H9 (cell line): ENCODE results near the gene C5orf15. TPM values are rescaled to one million over a fixed set of nuclear protein-coding genes. Genes with fewer than 3 reads are reported as not detected.

Source experiments
- DNase-seq: peaks from one replicate; pipeline ENCODE4 v3.0.0-alpha.2; 2017
- H2AFZ ChIP-seq: one replicate; pipeline ENCODE4 v1.6.1; 2013; ENCODE audit warnings: mild to moderate bottlenecking, low read length, control low read depth, moderate library complexity
- H2AK5ac ChIP-seq: 2 replicates; pipeline ENCODE4 v1.6.1; 2013; ENCODE audit warnings: low read length, control low read depth, mixed read lengths; ENCODE audit not compliant: insufficient read length
- H2BK120ac ChIP-seq: one replicate; pipeline ENCODE4 v1.6.1; 2013; ENCODE audit warnings: low read depth, mild to moderate bottlenecking, low read length, control low read depth, inconsistent platforms; ENCODE audit not compliant: poor library complexity, severe bottlenecking
- H2BK12ac ChIP-seq: 2 replicates; pipeline ENCODE4 v1.6.1; 2013; ENCODE audit warnings: low read length, control low read depth, mixed read lengths, low read depth; ENCODE audit not compliant: insufficient read length
- H2BK15ac ChIP-seq: 2 replicates; pipeline ENCODE4 v1.6.1; 2013; ENCODE audit warnings: low read depth, low read length, control low read depth
- H2BK20ac ChIP-seq: one replicate; pipeline ENCODE4 v1.6.1; 2013; ENCODE audit warnings: low read depth, mild to moderate bottlenecking, low read length, control low read depth, inconsistent platforms; ENCODE audit not compliant: poor library complexity, severe bottlenecking
- H2BK5ac ChIP-seq: 2 replicates; pipeline ENCODE4 v1.6.1; 2013; ENCODE audit warnings: low read length, control low read depth, mixed read lengths; ENCODE audit not compliant: insufficient read length
- H3K14ac ChIP-seq: 2 replicates; pipeline ENCODE4 v1.6.1; 2013; ENCODE audit warnings: low read length, control low read depth; ENCODE audit not compliant: insufficient read depth
- H3K18ac ChIP-seq: 2 replicates; pipeline ENCODE4 v1.6.1; 2013; ENCODE audit warnings: low read depth, mild to moderate bottlenecking, mixed read lengths, low read length, control low read depth; ENCODE audit not compliant: insufficient read length
- H3K23ac ChIP-seq: 2 replicates; pipeline ENCODE4 v1.6.1; 2013; ENCODE audit warnings: low read length, control low read depth, mixed read lengths, low read depth; ENCODE audit not compliant: insufficient read length
- H3K23me2 ChIP-seq: 2 replicates; pipeline ENCODE4 v1.6.1; 2013; ENCODE audit warnings: low read depth, mild to moderate bottlenecking, mixed read lengths, low read length, control low read depth; ENCODE audit not compliant: insufficient read length, poor library complexity, severe bottlenecking
- H3K27ac ChIP-seq: 2 replicates; pipeline ENCODE4 v1.5.1; 2013; ENCODE audit warnings: low read length, control low read depth, mixed read lengths, low read depth; ENCODE audit not compliant: insufficient read length
- H3K27me3 ChIP-seq: 2 replicates; pipeline ENCODE4 v1.6.1; 2013; ENCODE audit warnings: low read length, control low read depth, inconsistent platforms; ENCODE audit not compliant: insufficient read depth
- H3K4ac ChIP-seq: 2 replicates; pipeline ENCODE4 v1.6.1; 2013; ENCODE audit warnings: low read depth, mild to moderate bottlenecking, control low read depth, inconsistent platforms, low read length, moderate library complexity
- H3K4me1 ChIP-seq: 2 replicates; pipeline ENCODE4 v1.6.1; 2013; ENCODE audit warnings: low read length, control low read depth, inconsistent platforms; ENCODE audit not compliant: insufficient read depth
- H3K4me2 ChIP-seq: 2 replicates; pipeline ENCODE4 v1.6.1; 2013; ENCODE audit warnings: low read length, control low read depth, mixed read lengths; ENCODE audit not compliant: insufficient read length, insufficient read depth
- H3K56ac ChIP-seq: 2 replicates; pipeline ENCODE4 v1.6.1; 2013; ENCODE audit warnings: low read depth, mild to moderate bottlenecking, mixed read lengths, low read length, control low read depth; ENCODE audit not compliant: insufficient read length
- H3K79me1 ChIP-seq: 2 replicates; pipeline ENCODE4 v1.6.1; 2013; ENCODE audit warnings: low read depth, mild to moderate bottlenecking, moderate library complexity, low read length, control low read depth, inconsistent platforms; ENCODE audit not compliant: insufficient read depth, poor library complexity, severe bottlenecking
- H3K79me2 ChIP-seq: 2 replicates; pipeline ENCODE4 v1.6.1; 2013; ENCODE audit warnings: low read length, control low read depth, inconsistent platforms; ENCODE audit not compliant: insufficient read depth
- H3K9ac ChIP-seq: 2 replicates; pipeline ENCODE4 v1.6.1; 2013; ENCODE audit warnings: low read length, control low read depth, mixed read lengths; ENCODE audit not compliant: insufficient read length; ENCODE audit errors: extremely low read depth
- H3K9me3 ChIP-seq: one replicate; pipeline ENCODE4 v1.6.1; 2013; ENCODE audit warnings: low read depth, low read length, inconsistent platforms; ENCODE audit not compliant: control insufficient read depth
- H3T11ph ChIP-seq: one replicate; pipeline ENCODE4 v1.6.1; 2013; ENCODE audit warnings: mild to moderate bottlenecking, low read length, control low read depth, inconsistent platforms
- H4K20me1 ChIP-seq: one replicate; pipeline ENCODE4 v1.6.1; 2013; ENCODE audit not compliant: control insufficient read depth, insufficient read length, insufficient read depth
- H4K5ac ChIP-seq: 2 replicates; pipeline ENCODE4 v1.6.1; 2013; ENCODE audit warnings: low read depth, mild to moderate bottlenecking, mixed read lengths, low read length, control low read depth; ENCODE audit not compliant: insufficient read length
- H4K8ac ChIP-seq: replicated peaks from 2 replicates; pipeline ENCODE4 v1.6.1; 2013; ENCODE audit warnings: low read length, control low read depth, mixed read lengths, low read depth; ENCODE audit not compliant: insufficient read length
- H4K91ac ChIP-seq: 2 replicates; pipeline ENCODE4 v1.6.1; 2013; ENCODE audit warnings: low read depth, mild to moderate bottlenecking, moderate library complexity, mixed read lengths, low read length, control low read depth; ENCODE audit not compliant: insufficient read length
- H3K27ac Mint-ChIP-seq, 3 experiments: 2 replicates in 2 of 3; 3 replicates in 1 of 3; pipeline ENCODE4 v1.8.0; 2020 to 2021; ENCODE audit warnings: mixed read lengths in 3 of 3, mild to moderate bottlenecking in 1 of 3, moderate library complexity in 1 of 3
- H3K27me3 Mint-ChIP-seq: 2 replicates; pipeline ENCODE4 v1.8.0; 2021; ENCODE audit warnings: low read depth, mild to moderate bottlenecking, moderate library complexity, mixed read lengths
- H3K36me3 Mint-ChIP-seq, 3 experiments: 2 replicates in 2 of 3; 3 replicates in 1 of 3; pipeline ENCODE4 v1.8.0; 2020 to 2021; ENCODE audit warnings: low read depth in 3 of 3, mixed read lengths in 3 of 3; ENCODE audit not compliant: insufficient read depth in 1 of 3
- H3K4me1 Mint-ChIP-seq, 2 experiments: 2 replicates each; pipeline ENCODE4 v1.8.0; 2020; ENCODE audit warnings: mixed read lengths in 2 of 2
- H3K4me3 Mint-ChIP-seq, 2 experiments: 2 replicates in 1 of 2; 3 replicates in 1 of 2; pipeline ENCODE4 v1.8.0; 2020 to 2021; ENCODE audit warnings: mild to moderate bottlenecking in 2 of 2, mixed read lengths in 2 of 2, moderate library complexity in 1 of 2
- H3K9me3 Mint-ChIP-seq, 2 experiments: 2 replicates in 1 of 2; 3 replicates in 1 of 2; pipeline ENCODE4 v1.8.0; 2020; ENCODE audit warnings: mild to moderate bottlenecking in 2 of 2, mixed read lengths in 2 of 2, moderate library complexity in 1 of 2
- CTCF ChIP-seq: fragments of 200-600 bp; sonication (generic); conservative IDR thresholded peaks from 3 replicates; pipeline ENCODE4 v1.8.0; 2021; ENCODE audit warnings: antibody characterized with exemption, mild to moderate bottlenecking
- WGBS: extraction: QIAGEN DNeasy Blood & Tissue Kit; methylation state at CpG from one replicate; pipeline ENCODE4 v1.1.7; 2013; ENCODE audit warnings: missing lambda C conversion rate, low lambda C conversion rate, mixed read lengths; ENCODE audit not compliant: insufficient read length; ENCODE audit errors: extremely low coverage; 5-methylcytosine and 5-hydroxymethylcytosine counted together
- total RNA-seq: library from RNA; stranded (reverse); gene quantifications from 2 replicates; pipeline ENCODE4 v1.2.1, GENCODE V29; 2021

The C5orf15 gene
- total RNA-seq, 1 experiment from 2014 or later = 33.4 TPM

GRCh38 chr5:133963493-133964128, 4.8 kb downstream of the C5orf15 start:
- Mint-ChIP-seq H3K9me3 (no peaks in the 10 kb centered on the region), H3K4me3 (no peak overlapping the region), H3K27ac (no peak overlapping the region), H3K27me3 (no peaks in the 10 kb centered on the region; the same call in 1 of the 2 replicates), H3K36me3 (peaks cover 3 to 12% (median 9%) of the 10 kb centered on the region in 3 experiments; a peak in 6 of 7 replicates), H3K4me1 (peaks cover 10 to 14% of the 10 kb centered on the region in 2 experiments)
- no CpG with 5 or more reads among the region's 2 CpGs for WGBS
- H4K20me1 ChIP-seq = no peaks in the 10 kb centered on the region
- H3K4me2 ChIP-seq = no peak overlapping the region
- no peak overlapping the region for H4K91ac ChIP-seq
- H3K4me1 ChIP-seq = no peaks in the 10 kb centered on the region
- no peak overlapping the region for H3T11ph ChIP-seq
- no peak overlapping the region for H2BK12ac ChIP-seq
- no peak overlapping the region for H3K18ac ChIP-seq
- no peak overlapping the region for H4K8ac ChIP-seq
- no peak overlapping the region for H2AFZ ChIP-seq
- no peak overlapping the region for H3K23ac ChIP-seq
- no peaks in the 10 kb centered on the region for H3K9me3 ChIP-seq
- H3K56ac ChIP-seq = no peak overlapping the region
- no peak overlapping the region for H4K5ac ChIP-seq
- H3K9ac ChIP-seq = no peak overlapping the region
- no peak overlapping the region for H2BK120ac ChIP-seq
- H2BK20ac ChIP-seq = no peak overlapping the region
- no peak overlapping the region for H2AK5ac ChIP-seq
- peaks cover 3% of the 10 kb centered on the region; the same call in 1 of the 2 replicates for H3K79me2 ChIP-seq
- no peak overlapping the region for H3K14ac ChIP-seq
- no peak overlapping the region for H3K4ac ChIP-seq
- H3K27me3 ChIP-seq = no peaks in the 10 kb centered on the region
- no peak overlapping the region for H2BK15ac ChIP-seq
- no peak for TF ChIP-seq CTCF
- H3K23me2 ChIP-seq = peaks cover 7% of the 10 kb centered on the region
- DNase-seq = no peak
- no peak overlapping the region for H3K27ac ChIP-seq
- H2BK5ac ChIP-seq = no peak overlapping the region
- H3K79me1 ChIP-seq = no peaks in the 10 kb centered on the region
